Activated naive CD4-positive, alpha-beta T cell treated with anti-CD3 and anti-CD28 coated beads for 36 hours (primary cell): ENCODE measurements around the gene PTPRN2. TPM values are rescaled to one million over a fixed set of nuclear protein-coding genes. Genes with fewer than 3 reads are reported as not detected.

Experiments used
- CTCF ChIA-PET: fragments of 350-600 bp; sonication (Branson Sonifier 250); formaldehyde crosslinking; loops from one replicate; lab custom pipeline; 2021; ENCODE audit warnings: antibody characterized with exemption; lab: Charles Lee
- DNase-seq: peaks from one replicate; pipeline ENCODE4 v3.0.0-alpha.2; 2020
- H3K27ac Mint-ChIP-seq: one replicate; pipeline ENCODE4 v1.8.0; 2021; ENCODE audit warnings: mild to moderate bottlenecking, mixed read lengths
- H3K27me3 Mint-ChIP-seq: one replicate; pipeline ENCODE4 v1.8.0; 2021; ENCODE audit warnings: low read depth, mixed read lengths
- H3K36me3 Mint-ChIP-seq: one replicate; pipeline ENCODE4 v1.8.0; 2021; ENCODE audit warnings: low read depth, mixed read lengths
- H3K4me1 Mint-ChIP-seq: one replicate; pipeline ENCODE4 v1.8.0; 2021; ENCODE audit warnings: low read depth, mixed read lengths
- H3K4me3 Mint-ChIP-seq: one replicate; pipeline ENCODE4 v1.8.0; 2021; ENCODE audit warnings: mild to moderate bottlenecking, moderate library complexity, mixed read lengths
- H3K9me3 Mint-ChIP-seq: one replicate; pipeline ENCODE4 v1.8.0; 2021; ENCODE audit warnings: mixed read lengths
- intact Hi-C: fragments of 100-400 bp; cut with micrococcal nuclease; formaldehyde crosslinking; loops from one replicate; pipeline ENCODE4 v1.15.1; 2023
- total RNA-seq, 2 experiments: library from RNA; stranded (reverse); gene quantifications; one replicate each; pipeline ENCODE4 v1.2.3, GENCODE V29; 2021

PTPRN2 gene
- total RNA-seq, 2 experiments from 2014 or later, result 0.54 to 0.62 TPM

DNA sequence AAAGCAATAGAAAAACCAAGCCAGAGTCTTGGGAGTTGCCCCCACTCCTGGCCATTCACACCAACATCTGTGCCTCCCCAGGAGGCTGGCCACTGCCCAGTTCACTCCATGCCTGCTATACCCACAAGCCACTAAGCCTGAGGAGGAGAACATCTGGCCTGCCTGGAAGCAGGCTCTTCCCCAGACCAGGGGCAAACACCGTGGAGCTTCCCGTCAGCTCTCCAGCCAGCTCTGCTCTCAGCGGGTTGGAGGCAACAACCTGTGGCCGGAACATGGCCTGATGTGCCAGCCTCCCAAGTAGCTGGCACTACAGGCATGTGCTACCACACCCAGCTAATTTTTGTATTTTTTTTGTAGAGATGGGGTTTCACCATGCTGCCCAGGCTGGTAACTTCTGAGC is 9.1 kb upstream of the PTPRN2 start:
- H3K9me3 Mint-ChIP-seq, result peaks cover 3% of the 10 kb centered on the region
- no peaks in the 10 kb centered on the region for H3K36me3 Mint-ChIP-seq
- CTCF ChIA-PET, result no interaction called here
- H3K4me3 Mint-ChIP-seq, result no peak overlapping the region
- no peaks in the 10 kb centered on the region for H3K27me3 Mint-ChIP-seq
- no peak for DNase-seq
- intact Hi-C loops, result no loop called here
- H3K27ac Mint-ChIP-seq, result no peak overlapping the region
- H3K4me1 Mint-ChIP-seq, result peaks cover 4% of the 10 kb centered on the region

DNA sequence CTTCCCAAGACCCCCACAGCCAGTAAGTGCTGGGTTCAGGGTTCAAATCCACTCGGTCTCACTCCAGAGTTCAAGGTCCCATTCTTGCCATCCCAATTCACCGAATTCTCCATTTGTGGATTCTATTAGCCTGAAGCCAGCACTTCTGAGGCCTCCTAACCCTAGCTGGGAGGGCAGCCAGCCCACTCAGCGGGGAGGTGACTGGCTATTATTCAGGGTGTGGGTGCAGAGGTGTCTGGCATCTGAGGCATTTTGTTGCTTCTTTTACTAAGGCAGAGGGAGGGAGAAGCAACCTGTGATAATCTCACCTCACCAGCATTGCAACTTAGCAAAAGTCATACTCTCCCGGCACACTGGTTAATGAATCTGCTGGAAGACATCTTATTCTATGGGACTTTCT is 8.7 kb upstream of the PTPRN2 start:
- DNase-seq, result no peak
- Mint-ChIP-seq H3K27ac (no peak overlapping the region), H3K27me3 (no peaks in the 10 kb centered on the region), H3K4me1 (peaks cover 2% of the 10 kb centered on the region), H3K9me3 (peaks cover 3% of the 10 kb centered on the region), H3K4me3 (no peak overlapping the region), H3K36me3 (no peaks in the 10 kb centered on the region)
- intact Hi-C loops, result no loop called here
- CTCF ChIA-PET, result no interaction called here

DNA sequence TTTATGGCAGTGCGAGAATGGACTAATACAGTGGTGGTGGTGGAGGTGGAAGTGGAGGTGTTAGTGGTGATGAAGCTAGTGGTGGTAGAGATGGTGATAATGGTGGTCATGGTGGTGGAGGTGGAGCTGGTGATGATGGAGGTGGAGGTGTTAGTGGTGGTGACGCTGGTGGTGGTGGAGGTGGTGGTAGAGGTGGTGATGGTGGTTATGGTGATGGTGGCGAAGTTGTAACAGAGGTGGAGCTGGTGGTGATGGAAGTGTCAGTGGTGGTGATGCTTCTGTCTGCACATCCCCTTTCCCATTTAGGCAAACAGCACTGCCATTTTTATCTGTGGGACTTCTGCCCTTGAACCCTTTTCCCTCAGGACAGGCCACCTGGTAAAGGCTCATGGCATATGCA is 7.4 kb upstream of the PTPRN2 start:
- Mint-ChIP-seq H3K4me3 (no peak overlapping the region), H3K27ac (no peak overlapping the region), H3K4me1 (no peaks in the 10 kb centered on the region), H3K27me3 (peaks cover 3% of the 10 kb centered on the region), H3K36me3 (no peaks in the 10 kb centered on the region), H3K9me3 (peaks cover 3% of the 10 kb centered on the region)
- CTCF ChIA-PET, result no interaction called here
- intact Hi-C loops, result no loop called here
- no peak for DNase-seq

GRCh38 chr7:158592541-158592940 is 4.9 kb upstream of the PTPRN2 start:
- Mint-ChIP-seq H3K4me3 (no peak overlapping the region), H3K27ac (no peak overlapping the region), H3K36me3 (no peaks in the 10 kb centered on the region), H3K27me3 (peaks cover 14% of the 10 kb centered on the region), H3K4me1 (peaks cover 4% of the 10 kb centered on the region), H3K9me3 (peaks cover 3% of the 10 kb centered on the region)
- no peak for DNase-seq
- intact Hi-C loops, result no loop called here
- CTCF ChIA-PET, result no interaction called here

DNA sequence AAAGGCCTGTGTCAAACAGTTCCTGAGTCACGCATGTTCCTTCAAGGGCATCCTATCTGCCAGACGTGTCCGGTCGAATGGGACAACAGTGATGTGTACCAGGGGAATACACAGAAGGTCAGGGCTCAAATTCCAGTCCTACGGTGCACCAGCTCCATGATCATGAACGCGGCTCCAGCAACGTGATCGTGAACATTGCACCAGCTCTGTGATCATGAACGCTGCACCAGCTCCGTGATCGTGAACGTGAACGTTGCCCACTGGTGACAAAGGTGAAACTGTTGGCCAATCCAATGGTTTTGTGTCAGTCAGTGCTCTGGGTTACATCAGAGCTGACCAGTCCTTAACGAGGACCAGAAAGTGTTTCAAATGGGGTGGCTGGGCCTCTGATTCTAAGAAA is 4.3 kb upstream of the PTPRN2 start:
- Mint-ChIP-seq H3K4me3 (no peak overlapping the region), H3K4me1 (peaks cover 4% of the 10 kb centered on the region), H3K9me3 (peaks cover 3% of the 10 kb centered on the region), H3K27me3 (peaks cover 14% of the 10 kb centered on the region), H3K36me3 (no peaks in the 10 kb centered on the region), H3K27ac (no peak overlapping the region)
- intact Hi-C loops, result no loop called here
- CTCF ChIA-PET, result no interaction called here
- DNase-seq, result no peak

- H3K27me3 Mint-ChIP-seq, result peaks cover 27% of the 10 kb centered on the region
- H3K4me3 Mint-ChIP-seq, result no peak overlapping the region
- no peak overlapping the region for H3K27ac Mint-ChIP-seq
- CTCF ChIA-PET, result no interaction called here
- H3K36me3 Mint-ChIP-seq, result no peaks in the 10 kb centered on the region
- intact Hi-C loops, result no loop called here
- H3K4me1 Mint-ChIP-seq, result peaks cover 11% of the 10 kb centered on the region
- no peak for DNase-seq
- peaks cover 3% of the 10 kb centered on the region for H3K9me3 Mint-ChIP-seq
Observed at GRCh38 chr7:158590181-158590530, 2.5 kb upstream of the PTPRN2 start.

- Mint-ChIP-seq H3K36me3 (no peaks in the 10 kb centered on the region), H3K9me3 (peaks cover 3% of the 10 kb centered on the region), H3K27me3 (peaks cover 30% of the 10 kb centered on the region), H3K4me1 (peaks cover 11% of the 10 kb centered on the region), H3K4me3 (no peak overlapping the region), H3K27ac (no peak overlapping the region)
- intact Hi-C loops, result no loop called here
- CTCF ChIA-PET, result interaction anchor here (0.6 kb wide), 1 partner anchor 128 kb away, joined by 4 read pairs; no protein-coding TSS in a partner anchor
- DNase-seq, result no peak
Observed at GRCh38 chr7:158589653-158590052, 2.0 kb upstream of the PTPRN2 start.

DNA sequence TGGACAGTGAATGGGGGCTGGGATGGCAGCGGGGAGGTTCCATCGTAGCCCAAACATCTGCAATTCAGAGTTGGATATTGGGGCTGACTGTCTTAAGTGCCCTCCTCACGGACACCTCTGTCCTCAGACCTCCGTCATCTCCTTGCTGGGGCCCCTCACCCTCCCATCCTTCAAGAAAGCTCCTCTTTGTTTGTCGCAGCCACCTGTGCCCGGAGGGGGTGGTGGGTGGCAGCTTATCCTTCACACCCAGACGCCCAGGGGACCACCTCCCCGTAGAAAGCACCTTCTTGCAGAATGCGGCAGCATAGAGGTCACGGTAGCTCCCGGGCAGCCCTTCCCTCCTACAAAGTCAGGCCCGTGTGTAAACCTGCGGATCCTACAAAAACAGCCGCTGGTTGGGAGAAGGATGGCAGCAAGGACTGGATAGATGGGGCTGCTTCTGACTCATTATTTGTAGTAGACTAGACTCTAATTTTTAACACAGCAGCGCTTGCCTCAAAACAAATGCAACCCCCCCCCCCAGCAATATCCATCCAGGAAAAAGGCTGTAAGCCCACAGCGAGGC is 1.3 kb upstream of the PTPRN2 start:
- no peak overlapping the region for H3K4me3 Mint-ChIP-seq
- H3K4me1 Mint-ChIP-seq, result peaks cover 11% of the 10 kb centered on the region
- H3K9me3 Mint-ChIP-seq, result peaks cover 3% of the 10 kb centered on the region
- intact Hi-C loops, result loop anchor here (1.0 kb wide), 1 partner anchor 388 kb away; no protein-coding TSS in a partner anchor
- no peaks in the 10 kb centered on the region for H3K36me3 Mint-ChIP-seq
- no peak for DNase-seq
- H3K27me3 Mint-ChIP-seq, result peaks cover 36% of the 10 kb centered on the region
- no peak overlapping the region for H3K27ac Mint-ChIP-seq
- CTCF ChIA-PET, result interaction anchor here (0.6 kb wide), 1 partner anchor 128 kb away, joined by 4 read pairs; no protein-coding TSS in a partner anchor

DNA sequence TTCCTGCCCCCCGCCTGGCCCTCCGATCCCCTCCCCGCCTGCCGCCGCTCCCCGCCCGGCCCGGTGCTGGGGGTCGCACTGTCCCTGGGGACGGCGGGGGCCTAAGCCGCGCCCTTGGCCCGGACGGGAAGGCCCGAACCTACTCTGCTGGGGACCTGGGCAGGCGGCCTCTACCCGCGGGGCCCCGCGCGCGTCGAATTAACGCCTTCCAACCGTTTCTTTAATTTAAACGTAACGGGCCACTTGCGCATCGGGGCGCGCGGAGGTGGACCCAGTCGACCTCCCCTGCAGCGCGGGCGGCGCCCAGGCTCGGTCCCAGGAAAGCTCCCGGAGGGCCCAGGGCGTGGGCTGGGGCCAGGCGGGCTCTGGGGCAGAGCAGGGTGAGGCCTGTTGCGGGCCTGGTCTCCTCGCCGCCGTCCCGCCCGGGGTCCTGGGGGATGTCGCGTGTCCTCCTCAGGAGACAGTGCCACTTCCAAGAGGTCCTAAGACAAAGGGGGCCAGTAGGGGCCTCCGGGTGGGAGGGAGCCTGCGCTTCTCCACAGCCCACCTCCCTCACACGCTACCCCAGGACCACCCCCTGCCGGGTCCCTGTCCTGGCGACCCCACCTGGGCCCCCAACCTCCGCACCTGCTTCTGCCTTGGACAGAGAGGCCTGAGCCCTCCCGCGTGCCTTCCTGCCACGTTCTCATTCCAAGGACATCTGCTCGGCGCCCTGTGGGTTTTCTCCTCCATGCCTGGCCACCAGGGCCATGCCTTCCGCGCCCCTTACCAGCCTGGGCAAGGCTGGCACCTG is 658 bp upstream of the PTPRN2 start:
- DNase-seq, result no peak
- Mint-ChIP-seq H3K36me3 (no peaks in the 10 kb centered on the region), H3K4me3 (no peak overlapping the region), H3K9me3 (peaks cover 3% of the 10 kb centered on the region), H3K27me3 (peaks cover 43% of the 10 kb centered on the region), H3K4me1 (peaks cover 11% of the 10 kb centered on the region), H3K27ac (no peak overlapping the region)
- intact Hi-C loops, result loop anchor here (1.0 kb wide), 1 partner anchor 389 kb away; no protein-coding TSS in a partner anchor
- CTCF ChIA-PET, result interaction anchor here (1.4 kb wide), 1 partner anchor 389 kb away, joined by 3 read pairs; no protein-coding TSS in a partner anchor

- peaks cover 54% of the 10 kb centered on the region for H3K27me3 Mint-ChIP-seq
- CTCF ChIA-PET, result no interaction called here
- intact Hi-C loops, result no loop called here
- peaks cover 11% of the 10 kb centered on the region for H3K4me1 Mint-ChIP-seq
- no peaks in the 10 kb centered on the region for H3K36me3 Mint-ChIP-seq
- DNase-seq, result no peak
- H3K9me3 Mint-ChIP-seq, result no peaks in the 10 kb centered on the region
- no peak overlapping the region for H3K4me3 Mint-ChIP-seq
- no peak overlapping the region for H3K27ac Mint-ChIP-seq
Observed at GRCh38 chr7:158586499-158587161, 993 bp downstream of the PTPRN2 start.

DNA sequence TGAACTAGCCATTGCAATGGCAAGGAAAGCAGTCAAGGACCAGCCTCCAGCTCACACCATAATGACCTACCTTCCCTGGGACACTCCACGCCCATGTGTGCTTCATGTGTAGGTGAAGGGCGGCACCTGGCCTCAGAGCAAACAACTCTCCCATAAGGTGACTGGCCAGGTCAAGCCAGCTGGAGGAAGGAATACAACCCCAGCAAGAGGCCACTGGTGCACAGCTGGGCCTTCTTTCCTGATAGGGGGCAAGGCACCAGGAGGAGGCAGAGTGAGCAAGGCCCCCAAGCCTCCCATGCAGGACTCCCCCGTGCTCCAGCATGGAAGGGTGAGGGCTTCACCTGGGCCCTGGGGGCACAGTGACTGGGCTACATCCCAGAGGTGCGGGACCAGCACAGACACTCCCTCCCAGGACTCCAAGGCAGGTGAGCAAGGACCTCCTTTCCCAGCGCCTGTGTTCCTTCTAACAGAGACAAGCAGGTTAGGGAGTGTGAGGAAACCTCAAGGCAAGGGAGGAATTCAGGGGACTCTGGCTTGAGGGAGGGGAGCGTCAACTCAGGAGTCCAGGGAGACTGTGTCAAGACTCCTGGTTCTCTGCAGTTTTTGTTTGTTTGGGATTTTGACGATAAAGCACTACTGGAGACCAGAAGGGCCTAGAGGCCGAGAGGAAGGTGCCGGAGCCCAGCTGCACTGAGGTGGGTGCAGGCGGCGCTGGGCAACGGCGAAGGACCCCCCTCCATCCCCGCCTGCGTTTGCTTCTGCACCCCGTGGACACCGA is 1.7 kb downstream of the PTPRN2 start:
- Mint-ChIP-seq H3K4me1 (peaks cover 11% of the 10 kb centered on the region), H3K27me3 (peaks cover 56% of the 10 kb centered on the region), H3K36me3 (no peaks in the 10 kb centered on the region), H3K27ac (no peak overlapping the region), H3K9me3 (no peaks in the 10 kb centered on the region), H3K4me3 (no peak overlapping the region)
- no peak for DNase-seq
- CTCF ChIA-PET, result no interaction called here
- intact Hi-C loops, result no loop called here

GRCh38 chr7:158584407-158584806 is 3.2 kb downstream of the PTPRN2 start:
- Mint-ChIP-seq H3K27me3 (peaks cover 52% of the 10 kb centered on the region), H3K27ac (no peak overlapping the region), H3K4me3 (no peak overlapping the region), H3K36me3 (no peaks in the 10 kb centered on the region), H3K9me3 (peaks cover 8% of the 10 kb centered on the region), H3K4me1 (peaks cover 11% of the 10 kb centered on the region)
- CTCF ChIA-PET, result no interaction called here
- intact Hi-C loops, result no loop called here
- no peak for DNase-seq
